ENCODE measurements around the gene MEPCE.

DNA sequence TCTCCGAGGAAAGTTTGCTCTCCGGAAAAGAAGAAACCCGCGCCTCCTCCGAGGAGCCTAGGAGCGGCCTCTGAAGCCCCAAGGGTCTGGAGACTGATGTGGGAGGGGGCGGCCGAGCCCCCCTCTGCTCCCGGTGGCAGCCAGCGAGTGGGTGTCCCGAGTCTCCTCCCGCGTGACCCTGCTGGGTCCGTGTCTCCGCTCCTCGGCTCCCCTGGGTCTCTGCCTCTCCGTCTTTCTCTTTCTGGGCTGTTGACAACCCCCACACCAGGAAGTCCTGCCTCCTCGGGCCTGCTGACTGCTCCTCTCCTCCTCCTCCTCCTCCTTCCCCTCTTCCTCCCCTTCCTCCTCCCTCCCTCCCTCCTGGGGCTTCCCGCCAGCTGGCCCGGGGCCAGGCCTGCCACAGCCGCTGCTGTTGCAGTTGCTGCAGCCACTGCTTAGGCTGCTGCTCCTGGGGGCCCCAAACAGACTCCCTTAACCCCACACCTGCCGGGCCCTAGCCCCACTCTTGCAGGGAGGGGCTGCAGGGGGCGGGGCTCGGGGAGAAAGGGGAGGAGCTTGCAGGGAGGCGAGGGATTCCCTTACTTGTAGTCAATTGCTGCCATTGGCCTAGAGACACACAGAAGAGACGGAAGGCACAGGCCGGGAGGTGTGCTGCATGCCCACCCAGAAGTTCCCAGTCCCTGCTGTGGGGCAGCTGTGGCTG is 49.5 kb downstream of the MEPCE start, which contains the start of gene TSC22D4:
- TF ChIP-seq, protein P1, sequence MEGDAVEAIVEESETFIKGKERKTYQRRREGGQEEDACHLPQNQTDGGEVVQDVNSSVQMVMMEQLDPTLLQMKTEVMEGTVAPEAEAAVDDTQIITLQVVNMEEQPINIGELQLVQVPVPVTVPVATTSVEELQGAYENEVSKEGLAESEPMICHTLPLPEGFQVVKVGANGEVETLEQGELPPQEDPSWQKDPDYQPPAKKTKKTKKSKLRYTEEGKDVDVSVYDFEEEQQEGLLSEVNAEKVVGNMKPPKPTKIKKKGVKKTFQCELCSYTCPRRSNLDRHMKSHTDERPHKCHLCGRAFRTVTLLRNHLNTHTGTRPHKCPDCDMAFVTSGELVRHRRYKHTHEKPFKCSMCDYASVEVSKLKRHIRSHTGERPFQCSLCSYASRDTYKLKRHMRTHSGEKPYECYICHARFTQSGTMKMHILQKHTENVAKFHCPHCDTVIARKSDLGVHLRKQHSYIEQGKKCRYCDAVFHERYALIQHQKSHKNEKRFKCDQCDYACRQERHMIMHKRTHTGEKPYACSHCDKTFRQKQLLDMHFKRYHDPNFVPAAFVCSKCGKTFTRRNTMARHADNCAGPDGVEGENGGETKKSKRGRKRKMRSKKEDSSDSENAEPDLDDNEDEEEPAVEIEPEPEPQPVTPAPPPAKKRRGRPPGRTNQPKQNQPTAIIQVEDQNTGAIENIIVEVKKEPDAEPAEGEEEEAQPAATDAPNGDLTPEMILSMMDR (conservative IDR thresholded peaks at IDR 0.05), result no peak
- 0 out of 2 replicates have a peak, but pooled peaks have one; percentile 44 for TF ChIP-seq ZFX (IDR thresholded peaks at IDR 0.05)
